Suprapubic skin (tissue), 4 donors: ENCODE data around the gene ADAMTS17. TPM values are rescaled to one million over a fixed set of nuclear protein-coding genes. Genes with fewer than 3 reads are reported as not detected.
A peak's percentile ranks its signal among the peaks of the same experiment; 100 is the strongest.

ENCODE experiments used
- DNase-seq, 2 donors: peaks; one replicate each; pipeline ENCODE4 v3.0.0-alpha.2; 2019; ENCODE audit warnings: low spot score in 2 of 2
- H3K27ac ChIP-seq: fragments of 200-600 bp; sonication (generic); one replicate; pipeline ENCODE4 v1.5.1; 2019
- H3K27me3 ChIP-seq: fragments of 200-600 bp; sonication (generic); one replicate; pipeline ENCODE4 v1.5.1; 2019
- H3K36me3 ChIP-seq: fragments of 200-600 bp; sonication (generic); one replicate; pipeline ENCODE4 v1.5.1; 2019
- H3K4me1 ChIP-seq: fragments of 200-600 bp; sonication (generic); one replicate; pipeline ENCODE4 v1.5.1; 2019
- H3K4me3 ChIP-seq: fragments of 200-600 bp; sonication (generic); one replicate; pipeline ENCODE4 v1.5.1; 2019; ENCODE audit warnings: mild to moderate bottlenecking
- H3K9me3 ChIP-seq: fragments of 200-600 bp; sonication (generic); one replicate; pipeline ENCODE4 v1.5.1; 2019
- EP300 ChIP-seq: sonication (generic); formaldehyde crosslinking; IDR thresholded peaks from one replicate; pipeline ENCODE4 v1.6.1; 2017; ENCODE audit warnings: antibody characterized with exemption
- POLR2A ChIP-seq, 2 donors: fragments of 450-650 bp; IDR thresholded peaks; one replicate each; pipeline ENCODE4 v1.6.1; 2017; ENCODE audit warnings: antibody characterized with exemption in 2 of 2, mild to moderate bottlenecking in 2 of 2, moderate library complexity in 2 of 2
- POLR2AphosphoS5 ChIP-seq, 3 donors: sonication (generic); formaldehyde crosslinking; IDR thresholded peaks; one replicate each; pipeline ENCODE4 v1.6.1; 2017; ENCODE audit warnings: antibody characterized with exemption in 3 of 3
- WGBS: methylation state at CpG from one replicate; pipeline ENCODE4 v1.1.5; 2018; 5-methylcytosine and 5-hydroxymethylcytosine counted together
- total RNA-seq, 4 donors: library from RNA; depleted of rRNA; stranded (reverse); fragments of >200 nt; gene quantifications; one replicate each; pipeline ENCODE4 v1.1.0, GENCODE V29; 2016
- TF ChIP-seq, protein P1 (sequence below), 2 donors: fragments of 200-600 bp in 1 of 2; fragments of 450-650 bp in 1 of 2; sonication (generic) in 1 of 2; IDR thresholded peaks; one replicate each; pipeline ENCODE4 v1.5.1; 2016 to 2019; ENCODE audit warnings: antibody characterized with exemption in 2 of 2, mild to moderate bottlenecking in 1 of 2, moderate library complexity in 1 of 2

The ADAMTS17 gene
- total RNA-seq, 4 donors from 2014 or later, result 4.2 to 12.3 (median 6.3) TPM

DNA sequence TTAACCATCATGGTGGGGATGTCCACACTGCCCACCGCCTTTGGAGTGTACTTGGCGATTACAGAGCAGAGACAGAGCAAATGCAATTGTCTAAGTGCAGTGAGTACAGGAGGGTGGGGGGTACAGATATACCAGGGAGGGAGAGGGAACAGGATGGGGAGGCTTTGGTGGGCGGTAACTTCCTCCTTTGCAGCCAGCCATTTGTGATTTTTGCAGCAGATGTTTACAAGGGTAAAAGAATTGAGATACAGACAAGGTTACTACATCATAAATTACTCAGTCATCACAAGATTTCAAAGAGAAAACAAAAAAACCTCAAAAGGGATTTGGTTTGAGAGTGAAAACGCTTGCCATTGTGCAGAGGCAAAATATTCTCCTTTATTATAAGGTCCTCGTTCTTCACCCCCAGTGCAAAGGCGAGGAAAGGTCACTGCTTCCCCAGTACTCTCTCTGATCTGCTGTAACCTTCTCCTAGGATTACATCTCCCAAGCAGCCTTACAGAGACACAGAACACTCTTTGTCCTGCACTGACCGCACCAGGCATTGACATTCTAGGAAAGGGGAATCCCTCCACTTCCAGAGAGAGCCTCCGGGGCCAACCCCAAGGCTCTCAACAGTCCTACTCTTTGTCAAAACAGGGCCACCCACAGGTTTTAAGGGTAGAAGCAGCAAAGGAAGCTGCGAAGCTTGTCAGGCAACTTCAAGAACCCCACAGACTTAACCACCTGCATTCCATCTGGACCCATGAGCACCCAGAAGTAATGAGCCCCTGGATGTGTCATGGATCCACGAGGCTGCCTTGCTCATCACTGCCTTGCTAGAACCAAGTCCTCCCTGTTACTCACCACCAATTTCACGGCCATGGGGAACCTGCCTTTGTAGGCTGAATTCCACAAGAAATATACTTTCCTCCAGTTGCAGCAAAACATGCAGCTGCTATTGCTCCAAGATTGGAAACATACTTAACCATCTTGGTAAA lies 117.3 kb downstream of the ADAMTS17 start:
- no peak overlapping the region for H3K27ac ChIP-seq
- H3K4me1 ChIP-seq, result peaks cover 12% of the 10 kb centered on the region
- TF ChIP-seq, protein P1, sequence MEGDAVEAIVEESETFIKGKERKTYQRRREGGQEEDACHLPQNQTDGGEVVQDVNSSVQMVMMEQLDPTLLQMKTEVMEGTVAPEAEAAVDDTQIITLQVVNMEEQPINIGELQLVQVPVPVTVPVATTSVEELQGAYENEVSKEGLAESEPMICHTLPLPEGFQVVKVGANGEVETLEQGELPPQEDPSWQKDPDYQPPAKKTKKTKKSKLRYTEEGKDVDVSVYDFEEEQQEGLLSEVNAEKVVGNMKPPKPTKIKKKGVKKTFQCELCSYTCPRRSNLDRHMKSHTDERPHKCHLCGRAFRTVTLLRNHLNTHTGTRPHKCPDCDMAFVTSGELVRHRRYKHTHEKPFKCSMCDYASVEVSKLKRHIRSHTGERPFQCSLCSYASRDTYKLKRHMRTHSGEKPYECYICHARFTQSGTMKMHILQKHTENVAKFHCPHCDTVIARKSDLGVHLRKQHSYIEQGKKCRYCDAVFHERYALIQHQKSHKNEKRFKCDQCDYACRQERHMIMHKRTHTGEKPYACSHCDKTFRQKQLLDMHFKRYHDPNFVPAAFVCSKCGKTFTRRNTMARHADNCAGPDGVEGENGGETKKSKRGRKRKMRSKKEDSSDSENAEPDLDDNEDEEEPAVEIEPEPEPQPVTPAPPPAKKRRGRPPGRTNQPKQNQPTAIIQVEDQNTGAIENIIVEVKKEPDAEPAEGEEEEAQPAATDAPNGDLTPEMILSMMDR (IDR thresholded peaks at IDR 0.05), result no peak
- no peaks in the 10 kb centered on the region for H3K9me3 ChIP-seq
- DNase-seq, result no peak
- 72% methylated on average over 11 of the region's 11 CpGs for WGBS
- no peaks in the 10 kb centered on the region for H3K36me3 ChIP-seq
- no peaks in the 10 kb centered on the region for H3K27me3 ChIP-seq
- no peak overlapping the region for H3K4me3 ChIP-seq

DNA sequence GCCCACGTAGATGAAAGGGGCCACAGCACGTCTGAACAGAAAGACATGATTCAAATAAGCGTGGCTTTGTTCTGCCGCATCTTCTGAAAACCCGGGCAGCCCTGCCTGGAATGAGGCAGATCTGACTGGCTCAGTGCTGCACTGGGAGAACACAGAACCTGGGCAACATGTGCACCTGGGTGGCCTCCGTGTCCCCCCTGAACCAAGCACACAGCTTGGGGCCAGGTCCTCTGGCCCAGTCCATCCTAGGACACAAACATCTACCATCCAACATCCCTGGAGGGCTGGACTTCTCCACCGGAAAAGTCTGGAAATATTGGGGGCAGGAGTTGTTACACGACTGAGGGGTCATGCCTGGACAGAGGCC lies 119.4 kb downstream of the ADAMTS17 start:
- 36% methylated on average over 4 of the region's 8 CpGs for WGBS
- no peak overlapping the region for H3K27ac ChIP-seq
- TF ChIP-seq, protein P1 (IDR thresholded peaks at IDR 0.05), result no peak
- TF ChIP-seq POLR2AphosphoS5 (IDR thresholded peaks at IDR 0.05), result no peak
- no peak for TF ChIP-seq POLR2A (IDR thresholded peaks at IDR 0.05)
- TF ChIP-seq EP300, result no peak
- no peaks in the 10 kb centered on the region for H3K27me3 ChIP-seq
- H3K36me3 ChIP-seq, result no peaks in the 10 kb centered on the region
- DNase-seq, result no peak
- H3K4me1 ChIP-seq, result peaks cover 12% of the 10 kb centered on the region
- H3K4me3 ChIP-seq, result no peak overlapping the region
- H3K9me3 ChIP-seq, result no peaks in the 10 kb centered on the region

DNA sequence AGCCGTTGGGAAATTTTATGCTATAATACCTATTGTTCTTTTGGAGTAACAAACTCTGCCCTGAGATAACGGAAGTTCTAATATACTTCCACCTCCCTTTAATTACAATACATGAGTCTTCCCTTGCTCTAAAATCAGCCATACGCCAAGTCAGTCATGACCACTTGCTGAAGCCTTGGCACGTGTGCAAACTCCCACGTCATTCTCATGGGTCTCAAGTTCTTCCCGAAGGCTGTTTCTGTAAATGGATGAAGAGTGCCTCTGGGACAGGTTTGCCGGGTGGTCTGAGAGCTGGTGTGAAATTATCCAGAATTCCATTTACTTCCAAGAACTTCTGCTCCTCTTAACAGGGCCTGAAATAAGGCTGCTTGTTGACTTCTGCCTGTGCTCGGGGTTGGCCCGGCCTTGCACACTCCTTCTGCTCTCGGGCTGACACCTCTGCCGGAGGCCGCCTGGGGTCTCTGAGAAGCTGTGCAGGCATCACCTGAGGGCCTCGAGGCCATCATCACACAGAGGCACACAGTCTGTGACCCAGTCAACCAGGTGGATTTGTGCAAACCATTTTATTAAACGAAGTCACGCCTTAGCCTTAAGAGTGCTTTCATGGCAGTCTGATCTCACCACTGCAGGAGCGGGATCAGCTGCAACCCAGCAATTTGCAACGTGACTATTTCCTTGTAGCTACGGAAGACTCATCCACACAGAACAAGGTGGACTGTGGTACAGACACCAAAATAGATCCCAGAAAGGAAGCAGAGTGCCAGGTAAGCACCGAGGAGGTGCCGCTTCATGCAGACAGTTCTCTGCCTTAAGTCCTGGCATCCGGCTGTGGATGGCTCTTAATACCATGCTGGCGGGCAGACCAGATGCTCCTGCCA lies 120.1 kb downstream of the ADAMTS17 start:
- TF ChIP-seq POLR2AphosphoS5 (IDR thresholded peaks at IDR 0.05) (no peak), EP300 (no peak), POLR2A (IDR thresholded peaks at IDR 0.05) (no peak)
- TF ChIP-seq, protein P1 (IDR thresholded peaks at IDR 0.05), result no peak
- 68% methylated on average over 21 of the region's 22 CpGs for WGBS
- no peak overlapping the region for H3K4me3 ChIP-seq
- peak overlapping the region; percentile 22 for H3K27ac ChIP-seq
- no peak for DNase-seq
- no peaks in the 10 kb centered on the region for H3K9me3 ChIP-seq
- no peaks in the 10 kb centered on the region for H3K36me3 ChIP-seq
- peaks cover 12% of the 10 kb centered on the region for H3K4me1 ChIP-seq
- H3K27me3 ChIP-seq, result no peaks in the 10 kb centered on the region

DNA sequence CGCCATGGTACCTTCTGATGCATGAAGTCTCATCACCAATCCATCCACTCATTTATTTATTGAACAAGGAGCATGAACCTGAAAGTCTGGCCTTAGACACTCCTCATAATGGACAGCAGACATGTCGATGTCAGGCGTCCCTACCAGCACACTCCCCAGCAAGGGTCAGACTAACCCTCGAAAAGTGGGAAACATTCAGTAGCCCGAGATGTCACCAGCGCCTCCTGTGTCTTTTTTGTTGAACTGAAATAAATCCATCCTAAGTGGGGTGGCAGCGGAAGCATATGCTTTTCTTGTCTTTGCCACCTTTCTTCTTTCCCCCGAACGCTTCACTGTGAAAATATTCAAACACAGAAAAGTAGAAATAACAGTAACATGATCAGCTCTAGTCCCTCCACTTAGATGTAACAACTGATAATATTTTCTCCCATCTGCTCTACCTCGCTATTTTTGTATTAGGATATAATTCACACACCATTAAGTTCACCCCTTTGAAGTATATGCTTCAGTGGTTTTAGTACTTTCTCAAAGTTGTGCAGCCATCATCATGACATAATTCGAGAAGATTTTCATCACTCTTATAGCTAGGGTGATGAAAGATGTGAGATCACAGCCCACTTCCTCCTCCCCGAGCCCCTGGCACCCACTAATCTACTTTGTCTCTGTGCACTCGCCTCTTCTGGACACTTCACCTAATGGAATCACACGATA lies 121.6 kb downstream of the ADAMTS17 start:
- H3K27ac ChIP-seq, result no peak overlapping the region
- TF ChIP-seq POLR2A (IDR thresholded peaks at IDR 0.05), result no peak
- WGBS, result 93% methylated on average over 14 of the region's 14 CpGs
- no peaks in the 10 kb centered on the region for H3K27me3 ChIP-seq
- H3K9me3 ChIP-seq, result no peaks in the 10 kb centered on the region
- DNase-seq, result no peak
- H3K4me3 ChIP-seq, result no peak overlapping the region
- H3K4me1 ChIP-seq, result peaks cover 27% of the 10 kb centered on the region
- H3K36me3 ChIP-seq, result no peaks in the 10 kb centered on the region

DNA sequence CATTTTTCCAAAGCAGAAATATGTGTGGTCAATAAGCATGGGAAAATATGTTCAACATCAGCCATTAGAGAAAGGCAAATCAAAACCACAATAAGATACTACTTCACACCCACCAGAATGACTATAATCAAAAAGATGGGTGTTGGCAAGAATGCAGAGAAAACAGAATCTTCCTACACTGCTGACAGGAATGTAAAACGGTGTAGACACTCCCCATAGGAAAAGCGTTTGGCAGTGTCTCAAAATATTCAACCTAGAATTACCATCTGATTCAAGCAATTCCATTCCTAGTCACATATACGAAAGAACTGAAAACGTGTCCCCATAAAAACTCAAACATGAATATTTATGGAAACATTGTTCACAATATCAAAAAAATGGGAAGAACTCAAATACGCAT lies 123.3 kb downstream of the ADAMTS17 start:
- peaks cover 27% of the 10 kb centered on the region for H3K4me1 ChIP-seq
- DNase-seq, result no peak
- H3K36me3 ChIP-seq, result no peaks in the 10 kb centered on the region
- H3K9me3 ChIP-seq, result no peaks in the 10 kb centered on the region
- no peaks in the 10 kb centered on the region for H3K27me3 ChIP-seq
- H3K4me3 ChIP-seq, result no peak overlapping the region
- WGBS, result 58% methylated on average over 5 of the region's 5 CpGs
- no peak overlapping the region for H3K27ac ChIP-seq
- TF ChIP-seq POLR2AphosphoS5 (IDR thresholded peaks at IDR 0.05) (no peak), POLR2A (IDR thresholded peaks at IDR 0.05) (no peak)
